ENCODE measurements around the gene MPST.

- TF ChIP-seq CTCF (optimal IDR thresholded peaks at IDR 0.05 in 1 of 3, IDR thresholded peaks at IDR 0.05 in 1 of 3, conservative IDR thresholded peaks at IDR 0.05 in 1 of 3; ENCODE audit: extremely low read depth in 1 of 3, insufficient read depth in 2 of 3, low read length in 3 of 3) = no peak
- no peak for TF ChIP-seq EZH2 (IDR thresholded peaks at IDR 0.05; ENCODE audit: low read length)
Measured at GRCh38 chr22:37070744-37071143, 51.2 kb downstream of the MPST start.

Measured in keratinocyte (primary cell).